ENCODE results near the gene TANC1.
"Not testable (repeated sequence)": the region's sequence is repeated elsewhere in the genome, so short reads cannot be mapped to it uniquely, and the experiment has no call there.

TANC1 gene

GRCh38 chr2:159032580-159032979, 64.1 kb downstream of the TANC1 start:
- peak overlapping the region; percentile 88 for H3K27ac Mint-ChIP-seq

GRCh38 chr2:159034713-159035112, 66.3 kb downstream of the TANC1 start:
- Mint-ChIP-seq H3K27me3 (ENCODE audit: low read depth, poor library complexity) (peaks cover 2% of the 10 kb centered on the region), H3K9me3 (peaks cover 41% of the 10 kb centered on the region), H3K36me3 (ENCODE audit: low read depth) (peaks cover 62% of the 10 kb centered on the region), H3K27ac (peak overlapping the region; percentile 92), H3K4me1 (peaks cover 68% of the 10 kb centered on the region), H3K4me3 (peak overlapping the region; percentile 18)
- DNase-seq = no peak
- TF ChIP-seq CTCF (IDR thresholded peaks at IDR 0.05) = no peak

More at GRCh38 chr2:159032580-159032979, 64.1 kb downstream of the TANC1 start:
- Mint-ChIP-seq H3K36me3 (ENCODE audit: low read depth) (peaks cover 57% of the 10 kb centered on the region), H3K4me1 (peaks cover 68% of the 10 kb centered on the region), H3K4me3 (no peak overlapping the region), H3K27me3 (ENCODE audit: low read depth, poor library complexity) (peaks cover 2% of the 10 kb centered on the region), H3K9me3 (peaks cover 20% of the 10 kb centered on the region)
- no peak for DNase-seq
- TF ChIP-seq CTCF (IDR thresholded peaks at IDR 0.05) = no peak

GRCh38 chr2:159035790-159036411, 67.5 kb downstream of the TANC1 start:
- peaks cover 74% of the 10 kb centered on the region for H3K36me3 Mint-ChIP-seq (ENCODE audit: low read depth)
- no peak for TF ChIP-seq CTCF (IDR thresholded peaks at IDR 0.05)
- H3K4me1 Mint-ChIP-seq = peaks cover 56% of the 10 kb centered on the region
- no peak for DNase-seq
- peaks cover 6% of the 10 kb centered on the region for H3K27me3 Mint-ChIP-seq (ENCODE audit: low read depth, poor library complexity)
- peaks cover 53% of the 10 kb centered on the region for H3K9me3 Mint-ChIP-seq
- no peak overlapping the region for H3K4me3 Mint-ChIP-seq
- peak overlapping the region; percentile 92 for H3K27ac Mint-ChIP-seq

- peaks cover 59% of the 10 kb centered on the region for H3K9me3 Mint-ChIP-seq
- peaks cover 51% of the 10 kb centered on the region for H3K4me1 Mint-ChIP-seq
- H3K36me3 Mint-ChIP-seq (ENCODE audit: low read depth) = peaks cover 80% of the 10 kb centered on the region
- DNase-seq; H3K27me3 Mint-ChIP-seq (ENCODE audit: low read depth, poor library complexity); H3K4me3 Mint-ChIP-seq: not testable (repeated sequence)
- peak overlapping the region; percentile 32 for H3K27ac Mint-ChIP-seq
Observed at GRCh38 chr2:159036461-159036860, 68.0 kb downstream of the TANC1 start.

- DNase-seq, H3K4me3 Mint-ChIP-seq, H3K27ac Mint-ChIP-seq: not testable (repeated sequence)
- Mint-ChIP-seq H3K27me3 (ENCODE audit: low read depth, poor library complexity) (peaks cover 15% of the 10 kb centered on the region), H3K36me3 (ENCODE audit: low read depth) (peaks cover 81% of the 10 kb centered on the region), H3K9me3 (peaks cover 69% of the 10 kb centered on the region), H3K4me1 (peaks cover 22% of the 10 kb centered on the region)
Observed at GRCh38 chr2:159041328-159041727, 72.9 kb downstream of the TANC1 start.

GRCh38 chr2:159042115-159042850, 73.8 kb downstream of the TANC1 start:
- Mint-ChIP-seq H3K9me3 (peaks cover 60% of the 10 kb centered on the region), H3K4me1 (peaks cover 28% of the 10 kb centered on the region), H3K36me3 (ENCODE audit: low read depth) (peaks cover 79% of the 10 kb centered on the region), H3K4me3 (peak overlapping the region; percentile 23), H3K27ac (peak overlapping the region; percentile 52), H3K27me3 (ENCODE audit: low read depth, poor library complexity) (peaks cover 15% of the 10 kb centered on the region)
- TF ChIP-seq CTCF (IDR thresholded peaks at IDR 0.05) = no peak
- DNase-seq = no peak
